Globus pallidus (tissue), 1 donor: ENCODE measurements around the gene DPP6.
A peak's percentile ranks its signal among the peaks of the same experiment; 100 is the strongest.

ENCODE experiments used
- DNase-seq: peaks from one replicate; pipeline ENCODE4 v3.0.0-alpha.2; 2015; ENCODE audit warnings: low spot score

DPP6 gene

DNA sequence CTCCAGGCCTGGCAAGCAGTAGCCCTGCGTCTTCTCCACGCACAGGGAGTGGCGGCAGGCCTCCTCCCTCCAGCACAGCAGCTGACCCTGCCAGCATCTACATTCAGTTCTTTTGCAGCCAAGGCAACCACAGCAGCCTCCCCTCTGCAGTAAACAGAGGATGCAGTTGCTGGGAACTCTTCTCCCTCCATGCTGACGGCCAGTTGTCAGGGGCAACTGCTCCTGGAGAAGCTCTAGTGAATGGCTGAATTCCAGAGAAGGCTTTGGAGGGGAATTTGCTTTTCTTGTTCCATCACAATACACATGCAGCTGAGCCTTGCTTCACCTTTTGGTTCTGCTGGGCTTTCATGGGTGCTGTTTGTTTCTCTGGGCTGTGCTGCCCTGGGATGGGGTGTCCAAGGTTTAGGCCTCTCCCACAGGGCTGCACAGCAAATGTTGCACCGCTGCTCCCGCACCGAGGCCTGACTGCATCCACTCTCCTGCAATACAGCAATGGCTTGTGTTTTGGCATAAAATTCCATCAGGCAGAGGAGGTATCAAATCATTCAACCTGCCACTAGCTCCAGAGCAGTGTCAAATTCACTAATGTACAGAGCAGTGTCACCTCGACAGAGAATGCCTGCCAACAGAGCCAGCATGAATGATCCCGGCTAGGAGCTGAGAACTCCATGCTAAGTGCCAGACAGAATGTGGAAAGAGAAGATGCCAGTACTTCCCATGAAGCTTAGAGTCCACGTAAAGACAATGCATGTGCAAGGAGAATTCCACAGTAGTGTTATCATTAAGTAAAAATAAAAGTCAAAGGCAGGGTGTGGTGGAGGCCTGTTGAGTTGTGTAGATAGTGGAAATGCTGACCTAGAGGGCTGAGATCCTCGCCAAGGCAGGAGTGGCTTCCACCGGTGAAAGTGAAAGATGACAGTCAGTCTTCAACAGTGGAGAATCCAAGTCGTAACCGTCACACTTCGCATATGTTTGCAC lies 399.6 kb downstream of the DPP6 start:
- DNase-seq = peak; percentile 64

DNA sequence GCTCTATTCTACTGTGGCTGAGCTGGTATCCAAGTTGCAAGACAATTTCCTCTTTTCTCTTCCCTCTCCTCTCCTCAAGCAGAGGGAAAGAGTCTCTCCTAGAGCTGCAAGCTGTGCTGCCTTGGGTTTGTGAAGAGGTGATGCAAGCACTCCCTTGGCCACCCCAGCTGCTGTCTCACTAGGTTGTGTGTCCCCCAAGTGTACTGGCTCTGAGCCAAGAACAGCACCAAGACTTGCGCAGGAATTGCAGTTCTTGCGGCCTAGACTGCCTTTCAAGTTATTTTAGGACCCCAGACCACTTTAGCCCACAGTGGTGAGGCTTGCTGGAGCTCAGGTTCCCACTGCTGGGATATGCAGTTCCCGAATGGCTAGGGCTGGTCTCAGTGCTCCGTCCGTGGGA lies 411.6 kb downstream of the DPP6 start:
- DNase-seq = no peak

DNA sequence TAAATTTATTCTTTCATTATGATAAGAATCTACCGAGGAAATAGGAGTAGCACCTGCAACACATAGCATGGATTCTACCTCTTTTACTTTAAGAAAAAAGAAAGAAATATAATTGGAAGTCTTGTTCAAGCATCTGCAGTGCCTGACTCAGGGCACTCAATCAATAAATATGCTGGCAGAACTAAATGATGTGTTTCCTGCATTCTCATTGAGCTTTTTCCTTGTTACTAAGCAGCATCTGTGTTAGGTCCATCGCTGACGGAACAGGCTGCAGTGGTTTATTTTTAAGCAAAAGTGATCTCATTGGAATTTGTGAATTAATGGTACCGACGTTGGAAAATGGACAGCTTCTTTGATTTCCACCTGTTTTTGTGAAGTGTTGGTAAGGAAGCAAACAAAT lies 417.5 kb downstream of the DPP6 start:
- DNase-seq = no peak

DNA sequence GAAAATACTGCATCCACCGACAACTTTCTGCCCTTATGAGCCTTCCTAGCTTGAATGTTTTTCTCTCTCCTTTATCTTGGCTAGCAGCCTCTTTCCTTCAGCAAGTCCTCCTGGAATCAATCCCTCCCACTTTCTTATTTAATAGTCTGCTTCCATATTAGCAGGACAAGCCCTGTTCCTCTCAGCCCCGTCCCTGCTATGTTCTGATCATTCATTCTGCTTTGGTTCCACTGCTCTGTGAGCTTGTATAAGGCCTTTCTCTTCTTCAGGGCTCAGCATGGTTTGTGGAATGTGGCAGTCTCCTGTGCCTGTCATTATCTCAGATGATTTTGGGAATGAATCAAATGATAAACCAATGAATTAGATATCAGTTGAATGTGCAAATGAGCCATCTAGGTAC lies 420.1 kb downstream of the DPP6 start:
- DNase-seq = no peak

DNA sequence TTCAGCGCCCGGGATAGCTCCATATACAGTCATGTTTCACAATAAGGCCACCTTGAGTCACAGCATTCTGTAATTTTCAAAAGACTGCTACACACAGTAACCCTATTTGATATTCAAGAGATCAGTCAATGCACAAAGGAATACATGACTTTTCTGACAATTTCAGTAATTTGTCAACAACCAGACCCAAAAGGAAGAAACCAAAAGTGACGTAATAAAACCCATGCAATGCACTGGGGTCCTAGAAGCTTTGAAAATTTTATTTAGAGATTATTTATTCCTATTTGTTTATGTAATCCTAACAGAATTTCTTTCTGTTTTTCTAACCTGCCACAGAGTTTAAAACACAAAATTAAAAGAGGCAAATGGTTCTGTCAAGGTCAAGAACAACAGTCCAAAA lies 421.2 kb downstream of the DPP6 start:
- no peak for DNase-seq

DNA sequence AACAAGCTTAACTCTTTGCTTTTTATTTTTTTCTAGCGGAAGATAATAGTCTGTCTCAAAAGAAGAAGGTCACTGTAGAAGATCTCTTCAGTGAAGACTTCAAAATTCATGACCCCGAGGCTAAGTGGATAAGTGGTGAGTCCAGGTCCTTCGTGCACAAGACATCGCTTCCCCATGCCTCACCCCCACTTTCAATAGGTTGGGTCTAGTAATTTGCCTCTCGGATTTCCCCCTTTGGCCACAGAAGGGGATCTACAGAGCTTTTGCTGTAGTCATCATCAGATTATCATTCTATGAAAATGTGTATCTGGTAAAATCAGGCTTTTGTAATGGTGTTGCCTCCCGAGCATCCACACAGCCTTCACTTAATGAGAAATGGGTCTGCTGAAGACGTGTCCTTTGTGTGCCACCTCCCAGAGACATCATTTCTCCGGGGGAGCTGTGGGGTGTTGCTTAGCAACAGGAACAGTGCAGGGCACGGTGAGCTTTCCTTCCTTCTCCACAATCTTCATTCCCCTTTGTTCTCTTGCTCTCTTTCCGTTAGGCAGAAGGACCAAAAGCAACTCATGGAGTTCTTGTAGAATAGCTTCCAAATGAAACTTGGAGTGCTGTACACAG lies 422.8 kb downstream of the DPP6 start:
- DNase-seq = no peak

DNA sequence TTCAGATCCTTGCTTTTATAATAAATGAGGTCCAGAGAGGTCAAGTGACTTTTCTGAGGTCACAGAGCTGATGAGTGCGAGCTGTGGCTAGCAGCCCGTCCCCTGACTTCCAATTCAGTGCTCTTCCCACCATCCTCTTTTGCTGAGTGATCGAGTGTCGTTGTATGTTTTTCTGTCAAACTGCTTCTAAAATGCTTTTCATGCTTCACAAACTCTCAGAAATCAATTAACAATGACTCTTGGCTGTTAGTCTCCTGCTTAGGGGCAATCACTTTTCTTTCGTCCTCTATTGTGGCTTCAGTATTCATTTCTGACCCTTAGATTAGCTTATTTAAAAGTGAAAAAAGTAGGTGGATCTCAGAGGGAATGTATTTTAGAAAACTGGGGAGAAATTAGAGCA lies 423.7 kb downstream of the DPP6 start:
- peak; percentile 57 for DNase-seq

DNA sequence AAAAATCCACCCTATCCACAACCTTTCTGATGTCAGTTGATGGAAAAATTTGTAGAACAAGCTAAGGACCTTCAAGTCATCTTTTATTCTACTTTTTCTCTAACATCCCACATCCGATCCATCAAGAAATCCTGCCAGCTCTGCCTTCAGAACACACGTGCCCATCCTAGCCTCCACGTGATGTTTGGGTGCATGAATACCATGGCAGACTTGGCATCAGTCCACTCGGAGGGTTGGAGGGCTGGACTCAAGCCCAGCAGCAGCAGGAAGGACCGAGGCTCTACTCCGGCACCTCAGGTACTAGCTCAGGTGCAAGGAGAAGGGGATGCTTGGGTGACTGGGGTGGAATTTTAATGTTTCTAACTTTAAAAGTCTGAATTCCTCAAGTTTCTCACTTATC lies 428.6 kb downstream of the DPP6 start:
- DNase-seq = no peak

DNA sequence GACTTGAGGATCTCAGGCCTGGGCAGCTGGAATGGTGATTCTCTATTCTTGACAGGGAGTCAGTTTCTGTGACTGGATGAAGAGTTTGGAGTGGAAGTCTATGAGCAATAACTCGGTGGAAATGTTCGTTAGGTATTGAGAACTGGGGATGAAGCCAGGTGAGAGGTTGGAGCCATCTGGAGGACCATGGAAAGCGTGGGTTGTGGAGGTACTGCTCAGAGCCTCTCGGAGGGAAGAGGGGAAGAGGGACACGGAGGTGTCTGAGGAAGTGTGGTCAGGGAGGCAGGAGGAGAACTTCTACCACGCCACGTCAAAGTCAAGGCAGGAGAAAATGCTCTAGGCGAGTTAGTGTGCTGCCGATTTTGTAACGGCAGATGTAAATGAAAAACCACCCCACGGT lies 430.7 kb downstream of the DPP6 start:
- no peak for DNase-seq

DNA sequence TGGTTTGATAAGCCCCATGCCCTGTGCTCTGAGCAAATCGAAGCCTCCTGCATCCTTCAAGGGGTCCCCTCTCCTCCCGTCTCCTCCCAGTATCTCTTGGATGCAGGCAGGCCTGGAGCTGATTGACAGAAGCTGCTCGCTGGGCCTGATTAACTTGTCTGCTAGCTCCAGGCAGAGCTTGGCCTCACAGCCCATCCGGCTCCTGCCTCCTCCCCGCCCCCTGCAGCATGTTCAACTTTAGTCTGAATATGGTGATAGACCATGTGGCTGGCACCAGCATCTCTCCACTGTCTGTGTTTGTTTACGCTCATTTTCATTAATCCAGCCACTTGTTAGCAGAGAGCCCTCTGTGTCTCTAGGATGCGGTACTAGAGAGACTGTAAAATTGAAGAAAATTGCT lies 432.2 kb downstream of the DPP6 start:
- peak; percentile 96 for DNase-seq

DNA sequence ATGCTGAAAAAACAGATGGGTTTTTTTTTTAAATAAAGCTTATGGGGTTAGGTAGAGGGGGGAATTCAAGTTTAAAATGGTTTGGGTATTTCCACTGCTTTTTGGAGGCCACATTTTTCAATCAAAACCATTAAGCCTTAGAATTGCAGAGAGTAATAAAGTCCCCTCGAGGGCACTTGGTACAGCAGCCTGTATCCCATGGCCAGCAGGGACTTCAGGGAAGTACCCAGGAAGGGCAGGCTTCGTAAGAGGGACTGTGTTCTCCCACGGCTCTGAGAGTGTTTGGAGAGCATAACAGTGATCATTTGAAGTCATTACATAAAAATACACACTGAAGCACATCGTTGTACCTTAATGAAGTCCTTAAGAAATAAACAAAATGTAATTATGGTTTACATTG lies 432.7 kb downstream of the DPP6 start:
- DNase-seq = peak; percentile 62

DNA sequence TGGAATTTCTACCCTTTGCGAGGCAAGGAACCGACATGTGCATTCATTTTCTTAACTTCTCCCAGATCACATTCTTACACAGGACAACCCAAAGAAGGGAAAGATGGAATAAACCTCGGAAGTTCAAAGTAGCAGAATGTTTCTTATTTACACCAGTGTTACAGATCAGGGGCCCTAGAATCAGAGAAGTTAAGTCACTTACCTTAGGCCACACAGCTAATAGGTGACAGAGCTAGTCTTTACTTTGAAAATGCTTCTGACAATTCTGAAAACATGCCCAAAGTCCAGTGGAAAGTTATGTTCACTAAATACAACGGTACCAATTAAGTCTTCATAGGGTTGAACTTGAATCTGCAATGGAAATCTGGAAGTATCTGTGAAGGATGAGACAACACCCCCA lies 437.7 kb downstream of the DPP6 start:
- DNase-seq = no peak

DNA sequence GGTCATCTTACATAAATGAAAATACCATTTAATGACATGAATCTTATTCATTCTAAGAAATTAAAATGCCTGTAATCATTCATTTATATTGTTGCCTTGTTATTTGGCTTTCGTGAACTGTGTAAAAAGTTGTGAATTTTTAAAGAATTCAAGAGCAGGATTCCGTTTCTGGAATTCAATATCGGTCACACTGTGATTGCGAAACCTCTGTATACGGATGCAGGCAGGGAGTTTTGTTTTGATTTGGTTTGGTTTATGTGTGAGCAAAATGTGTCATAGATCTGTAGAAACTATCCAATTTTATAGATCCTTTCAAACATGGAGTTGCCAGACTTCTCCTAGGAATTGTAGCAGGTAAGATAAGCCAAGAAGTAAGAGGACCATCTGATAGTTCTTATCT lies 441.4 kb downstream of the DPP6 start:
- DNase-seq = no peak

DNA sequence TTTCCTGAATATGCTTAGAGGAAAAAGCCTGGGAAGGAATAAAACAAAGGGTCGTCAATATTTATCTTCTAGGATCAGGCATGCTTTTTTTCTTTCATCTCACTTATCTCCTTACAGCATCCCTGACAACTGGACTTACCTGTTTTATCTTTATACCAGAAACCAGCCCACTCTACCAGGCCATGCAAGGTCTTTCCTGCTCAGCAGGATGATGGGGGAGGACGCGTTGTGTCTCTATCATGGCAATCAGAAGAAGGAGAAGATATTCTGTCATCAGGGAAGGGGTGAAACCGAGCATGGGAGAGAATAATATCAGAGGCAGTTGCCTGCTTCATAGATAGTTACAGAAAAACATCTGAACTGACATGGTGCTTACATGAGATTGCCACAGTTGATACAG lies 445.6 kb downstream of the DPP6 start:
- no peak for DNase-seq

DNA sequence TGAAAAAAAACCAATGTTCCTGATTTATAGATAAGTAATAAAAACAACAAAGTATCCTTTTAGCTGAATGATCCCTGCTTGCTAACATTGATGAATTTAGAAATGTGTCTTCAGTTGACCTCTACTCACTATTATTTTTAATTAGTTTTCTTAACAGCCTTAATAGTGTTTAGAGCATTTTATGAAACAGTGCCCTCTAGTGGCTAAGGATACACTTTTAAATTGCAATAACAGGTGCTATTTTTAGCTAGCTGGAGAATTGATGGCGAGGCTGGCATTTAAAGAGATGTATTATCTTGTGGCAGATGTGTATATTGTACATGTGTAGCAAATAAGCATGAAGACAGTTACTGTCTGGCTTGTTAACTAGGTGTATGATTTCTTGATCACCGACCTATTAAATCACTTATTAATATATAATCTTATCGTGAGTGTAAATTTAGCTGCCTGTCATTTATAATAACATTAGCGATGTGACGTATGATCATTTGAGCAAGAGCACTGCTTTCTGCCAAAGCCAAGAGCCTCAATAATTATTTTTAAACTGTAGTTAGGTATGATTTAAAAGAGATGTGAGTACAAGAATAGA lies 451.9 kb downstream of the DPP6 start:
- peak; percentile 75 for DNase-seq

DNA sequence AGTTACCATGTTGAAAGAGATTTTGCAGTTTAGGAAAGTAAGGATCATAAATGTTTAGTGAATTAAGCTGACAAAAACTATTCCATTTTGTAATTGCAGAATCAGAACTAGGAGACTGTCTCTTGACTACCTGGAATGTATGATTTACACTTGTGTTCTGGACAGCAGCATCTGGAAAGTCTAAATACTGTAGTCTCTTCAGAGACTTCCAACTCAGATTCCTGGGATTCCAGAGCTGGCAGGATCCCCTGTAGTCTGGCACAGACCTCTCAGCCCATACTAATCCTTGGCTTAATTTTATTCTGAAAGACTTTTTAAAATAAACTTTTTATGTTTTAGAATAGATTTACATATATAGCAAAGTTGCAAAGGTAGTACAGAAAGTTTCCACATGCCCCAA lies 452.7 kb downstream of the DPP6 start:
- DNase-seq = no peak

DNA sequence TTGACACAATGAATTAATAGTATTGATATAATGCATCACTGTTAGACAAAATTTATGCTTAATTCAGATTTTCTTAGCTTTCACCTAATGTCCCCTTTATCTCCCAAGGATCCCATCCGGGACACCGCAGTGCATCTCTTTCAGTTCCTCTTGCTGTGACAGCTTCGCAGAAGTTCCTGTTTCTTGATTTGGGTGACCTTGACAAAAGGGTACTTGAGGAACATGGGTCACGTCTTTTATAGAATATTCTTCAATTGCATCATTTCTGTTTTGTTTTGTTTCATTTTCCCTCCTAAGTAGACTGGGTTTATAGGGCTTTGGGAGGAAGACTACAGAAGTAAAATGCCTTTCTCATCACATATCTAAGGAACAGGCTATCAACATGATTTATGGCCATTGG lies 453.2 kb downstream of the DPP6 start:
- no peak for DNase-seq

DNA sequence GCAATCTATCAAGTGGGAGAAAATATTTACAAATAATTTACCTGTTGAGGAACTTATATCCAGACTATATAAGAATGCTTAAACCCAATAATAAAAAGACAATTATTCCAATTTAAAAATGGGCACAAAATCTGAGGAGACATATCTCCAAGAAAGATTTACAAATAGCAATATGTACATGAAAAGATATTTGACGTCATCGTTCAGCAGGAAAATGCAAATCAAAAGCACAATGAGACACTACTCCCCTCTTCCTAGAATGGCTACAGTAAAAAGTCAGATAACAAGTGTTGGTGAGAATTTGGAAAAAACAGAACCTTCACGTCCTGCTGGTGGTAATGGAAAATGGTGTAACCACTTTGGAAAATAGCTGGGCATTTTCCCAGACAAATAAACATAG lies 457.0 kb downstream of the DPP6 start:
- no peak for DNase-seq

DNA sequence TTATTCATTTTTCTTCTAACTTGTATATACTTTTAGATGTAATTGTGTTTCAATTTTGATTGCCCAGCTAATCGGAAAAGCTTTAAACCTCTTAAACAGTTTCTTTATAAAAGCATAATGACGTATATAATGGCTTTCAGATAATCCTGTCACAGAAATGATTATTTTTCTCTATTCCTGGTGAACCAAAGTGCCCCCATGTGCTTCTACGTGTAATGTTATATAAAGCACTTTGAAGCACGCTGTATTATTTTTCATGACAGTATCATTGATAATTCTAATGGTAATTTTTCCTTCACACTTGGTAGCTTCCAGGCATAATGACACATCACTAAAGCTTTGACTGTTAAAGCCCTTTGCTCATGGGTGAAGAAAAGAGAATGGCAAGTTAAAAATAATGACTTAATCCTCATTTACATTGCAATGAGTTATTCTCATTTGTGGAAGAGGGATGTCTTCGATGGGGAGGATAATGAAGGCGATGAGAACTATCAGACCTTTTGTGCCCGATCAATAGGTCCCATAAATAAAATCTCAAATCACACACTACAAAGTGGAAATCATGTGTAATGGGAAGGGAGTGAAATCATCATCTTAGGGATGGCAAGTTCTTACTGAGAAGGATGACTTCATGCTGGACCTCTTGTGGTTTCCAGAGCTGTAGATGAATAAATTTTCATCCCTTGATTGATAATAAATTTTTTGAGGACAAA lies 460.1 kb downstream of the DPP6 start:
- DNase-seq = no peak

DNA sequence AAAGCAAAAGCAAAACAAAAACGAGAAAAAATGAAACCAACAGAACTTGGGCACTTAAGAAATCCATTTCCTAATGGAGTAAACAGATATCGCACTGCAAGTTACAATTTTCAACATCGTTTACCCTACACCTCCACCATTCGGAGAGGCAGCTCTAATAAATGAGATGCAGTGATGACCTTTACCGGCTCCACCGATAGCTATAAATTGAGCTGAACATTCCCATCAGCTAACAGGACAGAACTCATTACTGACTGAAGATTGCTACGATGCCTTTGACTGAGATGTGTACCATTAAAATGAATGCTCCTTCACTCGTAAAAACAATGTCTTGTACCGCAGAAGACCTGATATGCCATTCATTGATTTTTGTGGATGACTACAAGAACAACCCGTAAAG lies 465.6 kb downstream of the DPP6 start:
- DNase-seq = no peak

DNA sequence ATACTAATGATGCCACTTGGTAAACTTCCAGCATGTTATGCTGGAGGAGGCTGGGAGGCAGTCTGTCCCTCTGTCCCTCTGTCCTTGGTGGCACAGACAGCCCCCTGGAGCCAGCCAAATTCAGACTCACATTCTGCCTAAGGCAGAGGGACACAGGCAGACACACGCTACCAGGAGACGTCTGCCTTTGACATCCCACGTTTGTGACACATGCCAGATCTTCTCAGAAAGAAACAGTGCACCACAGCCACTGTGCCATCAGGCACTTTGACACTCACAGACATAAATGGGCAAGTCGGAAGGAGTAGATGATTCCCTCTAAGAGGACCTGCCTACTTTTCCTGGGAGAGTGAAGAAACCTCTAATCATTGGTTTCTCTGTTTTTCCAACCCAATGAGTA lies 467.0 kb downstream of the DPP6 start:
- no peak for DNase-seq

DNA sequence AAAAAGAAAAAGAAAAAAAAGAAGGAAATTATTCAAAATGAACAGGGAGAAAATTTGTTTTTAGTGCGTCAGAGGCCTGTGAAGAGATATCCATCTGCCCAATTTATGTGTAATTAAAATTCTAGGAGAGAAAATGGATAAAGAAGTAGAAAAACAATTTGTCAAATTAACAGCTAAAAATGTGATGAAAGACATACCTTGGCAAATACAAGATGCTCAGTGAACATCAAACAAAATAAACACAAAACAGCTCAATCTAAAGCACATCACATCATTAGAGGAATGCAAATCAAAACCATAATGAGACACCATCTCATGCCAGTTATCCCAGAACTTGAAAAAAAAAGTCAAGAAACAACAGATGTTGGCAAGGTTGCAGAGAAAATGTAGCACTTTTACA lies 477.9 kb downstream of the DPP6 start:
- DNase-seq = no peak

DNA sequence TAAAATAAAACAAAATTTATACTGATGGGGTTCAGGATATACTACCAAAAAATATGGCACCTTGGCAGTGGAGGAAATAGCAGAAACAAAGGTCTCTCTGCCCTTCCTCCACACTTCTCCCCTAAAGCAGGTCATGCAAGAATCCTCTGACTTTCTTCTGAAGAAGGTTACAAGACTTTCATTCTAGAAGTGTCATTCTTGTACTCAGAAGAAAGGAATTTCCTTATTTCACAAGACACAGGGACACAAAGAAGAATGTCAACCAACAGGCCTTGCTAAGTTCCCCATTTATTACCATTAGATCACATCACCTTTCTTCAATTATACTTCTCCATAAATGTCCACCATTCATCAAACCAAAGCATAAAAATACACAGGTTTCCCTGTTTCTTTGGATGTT lies 480.6 kb downstream of the DPP6 start:
- DNase-seq = no peak
